Left cardiac atrium (tissue), 4 donors: ENCODE measurements around the gene KIAA0753. TPM values are rescaled to one million over a fixed set of nuclear protein-coding genes. Genes with fewer than 3 reads are reported as not detected.
"Not testable (repeated sequence)": the region's sequence is repeated elsewhere in the genome, so short reads cannot be mapped to it uniquely, and the experiment has no call there.

ENCODE experiments used
- ATAC-seq, 2 donors: fragments of 200-7000 bp; cut with Tn5 transposase; one replicate each; pipeline ENCODE4 v1.9.1; 2020; ENCODE audit warnings: mild to moderate bottlenecking in 2 of 2, moderate library complexity in 2 of 2
- DNase-seq: peaks from one replicate; pipeline ENCODE4 v3.0.0-alpha.2; 2020
- intact Hi-C, 2 donors: fragments of 100-400 bp; cut with DNase I; formaldehyde crosslinking; loops; one replicate each; pipeline versions ENCODE4 v1.14.1 to v1.15.1; 2022 to 2023
- total RNA-seq, 2 donors: library from RNA; stranded (reverse); fragmentation: NEBNext Ultra II Directional; extraction: Animal tissue kit (Norgen Biotek cat#: 25700); gene quantifications; one replicate each; pipeline ENCODE4 v1.2.1, GENCODE V29; 2021
- donor health status: DM: no; HTN: yes; CAD: no.
- donor health status: DM: no; HTN: yes; CAD: no; lungs with severe emphysema.
- donor health status: DM: yes; HTN: yes; CAD: no.
- donor health status: Dilated cardiomyopathy.

Gene KIAA0753
- total RNA-seq, 2 donors from 2014 or later: 4.7 to 6.3 TPM

- DNase-seq (no peak), ATAC-seq (no peak)
- intact Hi-C loops: no loop called here
Measured at GRCh38 chr17:6577686-6578263, 62.7 kb downstream of the KIAA0753 start.

- no peak for ATAC-seq
- no peak for DNase-seq
- intact Hi-C loops: no loop called here
Measured at GRCh38 chr17:6576038-6576785, 64.3 kb downstream of the KIAA0753 start.

- peak in 1 of 2 donors; percentile 8 for ATAC-seq
- DNase-seq: no peak
- intact Hi-C loops: no loop called here
Measured at GRCh38 chr17:6575596-6575988, 64.9 kb downstream of the KIAA0753 start.

- intact Hi-C loops: no loop called here
- ATAC-seq (peak; percentile 86 to 87), DNase-seq (peak; percentile 60)
Measured at GRCh38 chr17:6574687-6575595, 65.6 kb downstream of the KIAA0753 start.

GRCh38 chr17:6573982-6574686, 66.4 kb downstream of the KIAA0753 start:
- DNase-seq (no peak), ATAC-seq (no peak)
- intact Hi-C loops: no loop called here

GRCh38 chr17:6573495-6573894, 67.0 kb downstream of the KIAA0753 start:
- ATAC-seq, DNase-seq, intact Hi-C loops: not testable (repeated sequence)

GRCh38 chr17:6572972-6573370, 67.5 kb downstream of the KIAA0753 start:
- DNase-seq: no peak
- ATAC-seq: no peak
- intact Hi-C loops: no loop called here

GRCh38 chr17:6571452-6571781, 69.1 kb downstream of the KIAA0753 start:
- intact Hi-C loops: no loop called here
- no peak for ATAC-seq

GRCh38 chr17:6570731-6571451, 69.6 kb downstream of the KIAA0753 start:
- no peak for ATAC-seq
- DNase-seq: no peak
- intact Hi-C loops: no loop called here

More at GRCh38 chr17:6571452-6571781, 69.1 kb downstream of the KIAA0753 start:
- no peak for DNase-seq

GRCh38 chr17:6569370-6570285, 70.9 kb downstream of the KIAA0753 start:
- DNase-seq: no peak
- intact Hi-C loops: loop anchor here in 1 of 2 donors (10.0 kb wide), 1 partner anchor 95 kb away; no protein-coding TSS in a partner anchor
- ATAC-seq: no peak

- no peak for ATAC-seq
Measured at GRCh38 chr17:6568184-6568758, 72.2 kb downstream of the KIAA0753 start.

GRCh38 chr17:6567528-6568183, 72.9 kb downstream of the KIAA0753 start:
- ATAC-seq (peak; percentile 44 to 74), DNase-seq (no peak)
- intact Hi-C loops: loop anchor here in 1 of 2 donors (10.0 kb wide), 1 partner anchor 93 kb away; no protein-coding TSS in a partner anchor

More at GRCh38 chr17:6568184-6568758, 72.2 kb downstream of the KIAA0753 start:
- no peak for DNase-seq
- intact Hi-C loops: loop anchor here in 1 of 2 donors (10.0 kb wide), 1 partner anchor 93 kb away; no protein-coding TSS in a partner anchor

GRCh38 chr17:6561446-6561845, 79.1 kb downstream of the KIAA0753 start:
- intact Hi-C loops: loop anchor here in 1 of 2 donors (10.0 kb wide), 1 partner anchor 87 kb away; no protein-coding TSS in a partner anchor
- ATAC-seq (no peak), DNase-seq (no peak)

GRCh38 chr17:6560496-6560895, 80.0 kb downstream of the KIAA0753 start:
- DNase-seq (no peak), ATAC-seq (no peak)
- intact Hi-C loops: loop anchor here in 1 of 2 donors (10.0 kb wide), 1 partner anchor 86 kb away; no protein-coding TSS in a partner anchor

GRCh38 chr17:6559753-6560215, 80.7 kb downstream of the KIAA0753 start:
- DNase-seq (no peak), ATAC-seq (no peak)
- intact Hi-C loops: loop anchor here (5.0 to 10.0 kb wide), 2 partner anchors 85 to 87 kb away; no protein-coding TSS in a partner anchor
